ENCODE measurements around the gene PUSL1.

The PUSL1 gene

GRCh38 chr1:1356796-1357401 lies 48.5 kb downstream of the PUSL1 start:
- no peak for DNase-seq

GRCh38 chr1:1357871-1358432 lies 49.6 kb downstream of the PUSL1 start:
- DNase-seq: no peak

- no peak for DNase-seq
Observed at GRCh38 chr1:1358433-1359271, 50.3 kb downstream of the PUSL1 start, which contains the start of gene MXRA8. TSS of gene MXRA8 (minus strand) at chr1:1358555. CDS start at chr1:1358504, 51 bp downstream.

GRCh38 chr1:1359308-1359663 lies 50.9 kb downstream of the PUSL1 start:
- DNase-seq: no peak

- no peak for DNase-seq
Observed at GRCh38 chr1:1359664-1360468, 51.5 kb downstream of the PUSL1 start.

GRCh38 chr1:1360506-1361169 lies 52.2 kb downstream of the PUSL1 start:
- no peak for DNase-seq
